CD14-positive monocyte (primary cell): ENCODE data around the gene FBXL5. TPM values are rescaled to one million over a fixed set of nuclear protein-coding genes. Genes with fewer than 3 reads are reported as not detected.
A peak's percentile ranks its signal among the peaks of the same experiment; 100 is the strongest.

ENCODE experiments used
- DNase-seq, 3 donors: peaks; one replicate each; pipeline ENCODE4 v3.0.0-alpha.2; 2011 to 2022
- H2AFZ ChIP-seq: 2 replicates; pipeline ENCODE4 v1.6.0; 2012; ENCODE audit warnings: mild to moderate bottlenecking, low read depth, low read length, inconsistent platforms; ENCODE audit not compliant: insufficient read depth, poor library complexity, severe bottlenecking
- H3K27ac ChIP-seq, 2 donors: 1 replicate in 1 of 2; 2 replicates in 1 of 2; pipeline ENCODE4 v1.5.1; 2012 to 2013; ENCODE audit warnings: low read length in 2 of 2, control low read depth in 1 of 2, inconsistent platforms in 1 of 2, low read depth in 1 of 2, mild to moderate bottlenecking in 1 of 2
- H3K27me3 ChIP-seq, 2 donors: one replicate each; pipeline versions ENCODE4 v1.6.0 to v1.6.1; 2011 to 2013; ENCODE audit warnings: low read length in 2 of 2; ENCODE audit not compliant: control insufficient read depth in 2 of 2, insufficient read depth in 2 of 2
- H3K36me3 ChIP-seq, 2 donors: replicated peaks in 1 of 2; 1 replicate in 1 of 2; 2 replicates in 1 of 2; pipeline versions ENCODE4 v1.5.1 to v1.6.1; 2012 to 2013; ENCODE audit warnings: low read length in 2 of 2, control low read depth in 1 of 2, inconsistent platforms in 1 of 2, mild to moderate bottlenecking in 1 of 2; ENCODE audit not compliant: insufficient read depth in 2 of 2, control insufficient read depth in 1 of 2
- H3K4me1 ChIP-seq, 2 donors: 1 replicate in 1 of 2; 2 replicates in 1 of 2; pipeline versions ENCODE4 v1.5.1 to v1.6.1; 2012 to 2013; ENCODE audit warnings: low read length in 2 of 2, control low read depth in 1 of 2, inconsistent platforms in 1 of 2, mild to moderate bottlenecking in 1 of 2, moderate library complexity in 1 of 2; ENCODE audit not compliant: insufficient read depth in 2 of 2, control insufficient read depth in 1 of 2
- H3K4me2 ChIP-seq: replicated peaks from 2 replicates; pipeline ENCODE3; 2012; ENCODE audit warnings: low read length, moderate library complexity, mild to moderate bottlenecking; ENCODE audit not compliant: poor library complexity, severe bottlenecking; ENCODE audit errors: extremely low read depth
- H3K4me3 ChIP-seq, 3 experiments: fragments of 200-600 bp in 1 of 3; sonication (generic) in 1 of 3; replicated peaks in 1 of 3; 1 replicate in 2 of 3; 2 replicates in 1 of 3; pipeline ENCODE4 v1.5.1; 2011 to 2013; ENCODE audit warnings: low read length in 3 of 3, mild to moderate bottlenecking in 3 of 3, control low read depth in 2 of 3, low read depth in 2 of 3, inconsistent platforms in 1 of 3, moderate library complexity in 1 of 3
- H3K79me2 ChIP-seq: 2 replicates; pipeline ENCODE4 v1.6.0; 2012; ENCODE audit warnings: mild to moderate bottlenecking, control low read depth, inconsistent platforms, low read length, moderate library complexity; ENCODE audit not compliant: insufficient read depth
- H3K9ac ChIP-seq: 2 replicates; pipeline ENCODE4 v1.6.0; 2017; ENCODE audit warnings: low read length, mild to moderate bottlenecking; ENCODE audit not compliant: insufficient read depth, poor library complexity, severe bottlenecking
- H3K9me3 ChIP-seq, 2 donors: replicated peaks in 1 of 2; 1 replicate in 1 of 2; 2 replicates in 1 of 2; pipeline versions ENCODE4 v1.5.1 to v1.6.1; 2012 to 2013; ENCODE audit warnings: low read length in 2 of 2, control low read depth in 1 of 2; ENCODE audit not compliant: control insufficient read depth in 1 of 2, insufficient read depth in 1 of 2
- H4K20me1 ChIP-seq: 2 replicates; pipeline ENCODE4 v1.6.0; 2012; ENCODE audit warnings: mild to moderate bottlenecking, low read length, control low read depth, moderate library complexity; ENCODE audit not compliant: insufficient read depth
- H3K27ac Mint-ChIP-seq, 7 donors: one replicate each; pipeline ENCODE4 v1.8.0; 2020; ENCODE audit warnings: mild to moderate bottlenecking in 7 of 7, mixed read lengths in 7 of 7, moderate library complexity in 6 of 7, inconsistent platforms in 2 of 7
- H3K27me3 Mint-ChIP-seq, 3 donors: one replicate each; pipeline ENCODE4 v1.8.0; 2021 to 2022; ENCODE audit warnings: low read depth in 3 of 3, mild to moderate bottlenecking in 3 of 3, mixed read lengths in 3 of 3, moderate library complexity in 3 of 3, inconsistent platforms in 1 of 3
- H3K36me3 Mint-ChIP-seq, 2 donors: one replicate each; pipeline ENCODE4 v1.8.0; 2020; ENCODE audit warnings: mixed read lengths in 2 of 2, inconsistent platforms in 1 of 2, mild to moderate bottlenecking in 1 of 2
- H3K4me1 Mint-ChIP-seq: one replicate; pipeline ENCODE4 v1.8.0; 2020; ENCODE audit warnings: mild to moderate bottlenecking, mixed read lengths
- H3K4me3 Mint-ChIP-seq, 2 donors: one replicate each; pipeline ENCODE4 v1.8.0; 2020; ENCODE audit warnings: mild to moderate bottlenecking in 2 of 2, mixed read lengths in 2 of 2, moderate library complexity in 1 of 2
- H3K9me3 Mint-ChIP-seq, 7 donors: one replicate each; pipeline ENCODE4 v1.8.0; 2020 to 2022; ENCODE audit warnings: mixed read lengths in 7 of 7, mild to moderate bottlenecking in 6 of 7, moderate library complexity in 6 of 7, inconsistent platforms in 2 of 7
- WGBS: methylation state at CpG from one replicate; pipeline ENCODE4 v1.1.5; 2013; ENCODE audit warnings: missing lambda C conversion rate; ENCODE audit not compliant: insufficient coverage; 5-methylcytosine and 5-hydroxymethylcytosine counted together
- intact Hi-C, 2 donors: fragments of 100-400 bp; cut with micrococcal nuclease; formaldehyde crosslinking; loops; one replicate each; pipeline versions ENCODE4 v1.15.0 to v1.15.1; 2023
- polyA plus RNA-seq, 3 donors: library from polyadenylated mRNA; depleted of rRNA in 1 of 3; unstranded in 2 of 3; stranded (reverse) in 1 of 3; fragments of 300-500 nt in 2 of 3; fragments of >200 nt in 1 of 3; fragmentation: Illumina TruSeq in 2 of 3; gene quantifications; 1 replicate in 2 of 3; 2 replicates in 1 of 3; pipeline ENCODE4 v1.2.3, GENCODE V29; 2012 to 2021
- TF ChIP-seq, protein P1 (sequence below): fragments of 200-600 bp; IDR thresholded peaks from one replicate; pipeline ENCODE4 v1.8.0; 2022; ENCODE audit warnings: antibody characterized with exemption, mild to moderate bottlenecking

Gene FBXL5
- polyA plus RNA-seq, 3 donors, result 172 to 518 (median 484) TPM

DNA sequence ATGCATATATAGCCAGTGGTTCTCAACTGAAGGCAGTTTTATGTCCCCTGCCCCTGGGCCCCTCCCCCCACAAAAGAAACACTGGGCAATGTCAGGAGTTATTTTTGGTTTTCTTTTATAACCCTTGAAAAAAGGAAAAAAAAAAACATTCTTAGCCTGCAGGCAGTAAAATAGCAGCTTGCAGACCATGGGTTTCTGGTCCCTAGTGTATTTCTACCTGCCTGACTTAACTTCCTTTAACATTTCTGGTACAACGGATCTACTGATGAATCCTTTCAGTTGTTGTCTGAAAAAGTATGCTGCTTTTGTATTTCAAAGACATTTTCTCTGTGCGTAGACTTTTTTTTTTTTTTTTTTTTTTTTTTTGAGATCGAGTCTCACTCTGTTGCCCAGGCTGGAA is 15.4 kb upstream of the FBXL5 start:
- Mint-ChIP-seq H3K4me3 (no peak overlapping the region), H3K27me3 (no peaks in the 10 kb centered on the region), H3K36me3 (peaks cover 9 to 20% of the 10 kb centered on the region in 2 donors), H3K27ac (peak overlapping the region in 5 of 7 donors; percentile 19 to 78 (median 63)), H3K9me3 (peaks cover 0 to 3% (median 0%) of the 10 kb centered on the region in 7 donors), H3K4me1 (peaks cover 59% of the 10 kb centered on the region)
- Histone ChIP-seq H2AFZ (no peak overlapping the region), H3K27ac (peak overlapping the region in 1 of 2 donors; percentile 39), H3K4me3 (no peak overlapping the region), H4K20me1 (no peaks in the 10 kb centered on the region), H3K27me3 (no peaks in the 10 kb centered on the region), H3K4me1 (peaks cover 51 to 74% of the 10 kb centered on the region in 2 donors), H3K36me3 (no peaks in the 10 kb centered on the region), H3K9me3 (no peaks in the 10 kb centered on the region), H3K79me2 (peaks cover 99% of the 10 kb centered on the region), H3K9ac (no peak overlapping the region), H3K4me2 (no peak overlapping the region)
- WGBS, result no CpG with 5 or more reads among the region's 3 CpGs
- TF ChIP-seq, protein P1, sequence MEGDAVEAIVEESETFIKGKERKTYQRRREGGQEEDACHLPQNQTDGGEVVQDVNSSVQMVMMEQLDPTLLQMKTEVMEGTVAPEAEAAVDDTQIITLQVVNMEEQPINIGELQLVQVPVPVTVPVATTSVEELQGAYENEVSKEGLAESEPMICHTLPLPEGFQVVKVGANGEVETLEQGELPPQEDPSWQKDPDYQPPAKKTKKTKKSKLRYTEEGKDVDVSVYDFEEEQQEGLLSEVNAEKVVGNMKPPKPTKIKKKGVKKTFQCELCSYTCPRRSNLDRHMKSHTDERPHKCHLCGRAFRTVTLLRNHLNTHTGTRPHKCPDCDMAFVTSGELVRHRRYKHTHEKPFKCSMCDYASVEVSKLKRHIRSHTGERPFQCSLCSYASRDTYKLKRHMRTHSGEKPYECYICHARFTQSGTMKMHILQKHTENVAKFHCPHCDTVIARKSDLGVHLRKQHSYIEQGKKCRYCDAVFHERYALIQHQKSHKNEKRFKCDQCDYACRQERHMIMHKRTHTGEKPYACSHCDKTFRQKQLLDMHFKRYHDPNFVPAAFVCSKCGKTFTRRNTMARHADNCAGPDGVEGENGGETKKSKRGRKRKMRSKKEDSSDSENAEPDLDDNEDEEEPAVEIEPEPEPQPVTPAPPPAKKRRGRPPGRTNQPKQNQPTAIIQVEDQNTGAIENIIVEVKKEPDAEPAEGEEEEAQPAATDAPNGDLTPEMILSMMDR, result no peak
- intact Hi-C loops, result no loop called here
- DNase-seq, result no peak

GRCh38 chr4:15668566-15669435 is 13.6 kb upstream of the FBXL5 start:
- Histone ChIP-seq H4K20me1 (no peaks in the 10 kb centered on the region), H2AFZ (peak overlapping the region; percentile 44), H3K36me3 (no peaks in the 10 kb centered on the region), H3K79me2 (peaks cover 99% of the 10 kb centered on the region), H3K4me1 (peaks cover 55 to 74% of the 10 kb centered on the region in 2 donors), H3K9ac (no peak overlapping the region), H3K4me2 (peak overlapping the region; percentile 0), H3K4me3 (peak overlapping the region in 1 of 3 experiments; percentile 26), H3K27me3 (no peaks in the 10 kb centered on the region), H3K9me3 (no peaks in the 10 kb centered on the region), H3K27ac (peak overlapping the region in 1 of 2 donors; percentile 97)
- Mint-ChIP-seq H3K27me3 (no peaks in the 10 kb centered on the region), H3K4me1 (peaks cover 62% of the 10 kb centered on the region), H3K9me3 (peaks cover 0 to 3% (median 0%) of the 10 kb centered on the region in 7 donors), H3K4me3 (no peak overlapping the region), H3K27ac (peak overlapping the region; percentile 76 to 98 (median 89)), H3K36me3 (peaks cover 11 to 20% of the 10 kb centered on the region in 2 donors)
- intact Hi-C loops, result no loop called here
- WGBS, result no CpG with 5 or more reads among the region's 1 CpG
- TF ChIP-seq, protein P1, result no peak
- DNase-seq, result no peak
